ENCODE data around the gene PARVG. TPM values are rescaled to one million over a fixed set of nuclear protein-coding genes. Genes with fewer than 3 reads are reported as not detected.

PARVG gene
- total and polyA plus RNA-seq, 9 of the 15 experiments (the other 6 are each of a cell fraction or from before 2014, with no cell fraction given): 0.35 TPM; not detected in 8

GRCh38 chr22:44214764-44215163 is 34.0 kb downstream of the PARVG start:
- 5% methylated on average over 3 of the region's 6 CpGs for WGBS (ENCODE audit: insufficient coverage, low coverage, missing lambda C conversion rate)
- ChIA-PET POLR2A (no interaction called here), CTCF (ENCODE audit: low intra/inter-chr PET ratio) (no interaction called here)
- Histone ChIP-seq H3K4me3 (no peak overlapping the region), H3K27me3 (ENCODE audit: control insufficient read depth in 2 of 2, insufficient read depth in 2 of 2, low read length in 2 of 2) (peaks cover 0 to 16% of the 10 kb centered on the region in 2 experiments; a peak in 2 of 5 replicates), H3K4me1 (replicated peaks in 1 of 2; ENCODE audit: control insufficient read depth in 2 of 2, insufficient read depth in 2 of 2, low read length in 2 of 2) (no peaks in the 10 kb centered on the region), H3K9ac (ENCODE audit: insufficient read depth in 1 of 2, low read depth in 2 of 2, low read length in 2 of 2) (no peak overlapping the region), H3K36me3 (ENCODE audit: control insufficient read depth, insufficient read depth, low read length) (no peaks in the 10 kb centered on the region), H2AFZ (ENCODE audit: low read depth, low read length) (no peak overlapping the region), H3K79me2 (ENCODE audit: control insufficient read depth, insufficient read depth, low read length) (no peaks in the 10 kb centered on the region), H3K4me2 (ENCODE audit: insufficient read depth, low read length) (no peak overlapping the region), H4K20me1 (replicated peaks; ENCODE audit: control insufficient read depth, insufficient read depth, low read length) (no peaks in the 10 kb centered on the region), H3K9me3 (replicated peaks; ENCODE audit: control insufficient read depth, insufficient read depth, low read depth, low read length) (no peaks in the 10 kb centered on the region), H3K9me1 (ENCODE audit: control insufficient read depth, insufficient read depth, low read length) (no peaks in the 10 kb centered on the region), H3K27ac (ENCODE audit: extremely low read depth, low read depth, low read length) (no peak overlapping the region)
- no TSS peak for BruUV-seq (replicated peaks)
- in situ Hi-C loops (cut with MboI) (no loop called here), intact Hi-C loops (cut with micrococcal nuclease) (no loop called here)
- FAIRE-seq (no peak), DNase-seq (ENCODE audit: extremely low read depth in 1 of 4, low spot score in 3 of 4) (no peak), ATAC-seq (no peak)
- no peak for TF ChIP-seq FOXA3 (CRISPR knock-in tag; conservative IDR thresholded peaks at IDR 0.05 in 1 of 2, IDR thresholded peaks at IDR 0.05 in 1 of 2)
- TF ChIP-seq JUND (IDR thresholded peaks at IDR 0.05; ENCODE audit: borderline replicate concordance, low read depth, low read length): no peak
- TF ChIP-seq JUND (tag; IDR thresholded peaks at IDR 0.05; ENCODE audit: borderline replicate concordance, low read depth, low read length): no peak
- TF ChIP-seq OTX1 (CRISPR knock-in tag; IDR thresholded peaks at IDR 0.05): no peak
- no peak for TF ChIP-seq NR3C1 (CRISPR knock-in tag; IDR thresholded peaks at IDR 0.05)
- TF ChIP-seq FOXP1 (CRISPR knock-in tag; IDR thresholded peaks at IDR 0.05): no peak
- TF ChIP-seq CTBP1 (IDR thresholded peaks at IDR 0.05; ENCODE audit: borderline replicate concordance): no peak
- no peak for TF ChIP-seq CUX1 (CRISPR knock-in tag; IDR thresholded peaks at IDR 0.05)
- TF ChIP-seq MYBL2 (IDR thresholded peaks at IDR 0.05; ENCODE audit: low read depth): no peak
- TF ChIP-seq MYBL2 (CRISPR knock-in tag; IDR thresholded peaks at IDR 0.05; ENCODE audit: borderline replicate concordance): no peak
- TF ChIP-seq NFE2 (IDR thresholded peaks at IDR 0.05; ENCODE audit: low read depth): no peak
- TF ChIP-seq ZNF217 (CRISPR knock-in tag; IDR thresholded peaks at IDR 0.05): no peak
- TF ChIP-seq HNRNPUL1 (IDR thresholded peaks at IDR 0.05; ENCODE audit: low read length): no peak
- no peak for TF ChIP-seq BACH1 (tag; IDR thresholded peaks at IDR 0.05)
- TF ChIP-seq THRAP3 (IDR thresholded peaks at IDR 0.05; ENCODE audit: borderline replicate concordance): no peak
- TF ChIP-seq BHLHE40 (IDR thresholded peaks at IDR 0.05; ENCODE audit: low read length): no peak

Data from K562 (cell line).